Measurements from ENCODE around the gene FSTL3. TPM values are rescaled to one million over a fixed set of nuclear protein-coding genes. Genes with fewer than 3 reads are reported as not detected.

Gene FSTL3
- total and polyA plus RNA-seq, 3 donors from 2014 or later: 98.6 to 397 (median 343) TPM

DNA sequence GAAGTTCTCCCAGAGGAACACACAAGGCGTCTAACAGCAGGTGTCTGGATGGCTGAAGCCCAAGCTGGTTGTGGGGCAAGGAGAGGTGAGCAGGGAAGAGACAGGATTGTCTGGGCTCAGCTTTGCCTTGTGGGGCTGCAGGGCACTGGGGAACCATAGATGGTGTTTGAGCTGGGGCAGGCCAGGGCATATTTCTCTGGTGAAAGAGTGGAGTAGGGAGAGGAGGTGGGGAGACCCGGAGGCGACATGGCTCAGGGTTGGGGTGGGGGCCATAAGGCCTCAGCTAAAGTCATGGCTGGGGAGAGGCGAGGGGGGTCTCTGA lies 27.1 kb downstream of the FSTL3 start:
- H3K4me3 ChIP-seq: no peak overlapping the region
- no peaks in the 10 kb centered on the region for H3K36me3 ChIP-seq (ENCODE audit: low read depth, missing control alignments)
- TF ChIP-seq POLR2A (IDR thresholded peaks at IDR 0.05): no peak
- TF ChIP-seq, protein P1, sequence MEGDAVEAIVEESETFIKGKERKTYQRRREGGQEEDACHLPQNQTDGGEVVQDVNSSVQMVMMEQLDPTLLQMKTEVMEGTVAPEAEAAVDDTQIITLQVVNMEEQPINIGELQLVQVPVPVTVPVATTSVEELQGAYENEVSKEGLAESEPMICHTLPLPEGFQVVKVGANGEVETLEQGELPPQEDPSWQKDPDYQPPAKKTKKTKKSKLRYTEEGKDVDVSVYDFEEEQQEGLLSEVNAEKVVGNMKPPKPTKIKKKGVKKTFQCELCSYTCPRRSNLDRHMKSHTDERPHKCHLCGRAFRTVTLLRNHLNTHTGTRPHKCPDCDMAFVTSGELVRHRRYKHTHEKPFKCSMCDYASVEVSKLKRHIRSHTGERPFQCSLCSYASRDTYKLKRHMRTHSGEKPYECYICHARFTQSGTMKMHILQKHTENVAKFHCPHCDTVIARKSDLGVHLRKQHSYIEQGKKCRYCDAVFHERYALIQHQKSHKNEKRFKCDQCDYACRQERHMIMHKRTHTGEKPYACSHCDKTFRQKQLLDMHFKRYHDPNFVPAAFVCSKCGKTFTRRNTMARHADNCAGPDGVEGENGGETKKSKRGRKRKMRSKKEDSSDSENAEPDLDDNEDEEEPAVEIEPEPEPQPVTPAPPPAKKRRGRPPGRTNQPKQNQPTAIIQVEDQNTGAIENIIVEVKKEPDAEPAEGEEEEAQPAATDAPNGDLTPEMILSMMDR (IDR thresholded peaks at IDR 0.05): no peak
- WGBS, 2 donors: 53 to 57% methylated on average over 4 of the region's 4 CpGs
- no peak for DNase-seq
- no peaks in the 10 kb centered on the region for H3K9me3 ChIP-seq
- H3K27ac ChIP-seq: no peak overlapping the region
- H3K27me3 ChIP-seq: no peaks in the 10 kb centered on the region
- intact Hi-C loops (cut with DNase I; ENCODE audit: low total_unique reads): no loop called here
- peaks cover 8% of the 10 kb centered on the region for H3K4me1 ChIP-seq

DNA sequence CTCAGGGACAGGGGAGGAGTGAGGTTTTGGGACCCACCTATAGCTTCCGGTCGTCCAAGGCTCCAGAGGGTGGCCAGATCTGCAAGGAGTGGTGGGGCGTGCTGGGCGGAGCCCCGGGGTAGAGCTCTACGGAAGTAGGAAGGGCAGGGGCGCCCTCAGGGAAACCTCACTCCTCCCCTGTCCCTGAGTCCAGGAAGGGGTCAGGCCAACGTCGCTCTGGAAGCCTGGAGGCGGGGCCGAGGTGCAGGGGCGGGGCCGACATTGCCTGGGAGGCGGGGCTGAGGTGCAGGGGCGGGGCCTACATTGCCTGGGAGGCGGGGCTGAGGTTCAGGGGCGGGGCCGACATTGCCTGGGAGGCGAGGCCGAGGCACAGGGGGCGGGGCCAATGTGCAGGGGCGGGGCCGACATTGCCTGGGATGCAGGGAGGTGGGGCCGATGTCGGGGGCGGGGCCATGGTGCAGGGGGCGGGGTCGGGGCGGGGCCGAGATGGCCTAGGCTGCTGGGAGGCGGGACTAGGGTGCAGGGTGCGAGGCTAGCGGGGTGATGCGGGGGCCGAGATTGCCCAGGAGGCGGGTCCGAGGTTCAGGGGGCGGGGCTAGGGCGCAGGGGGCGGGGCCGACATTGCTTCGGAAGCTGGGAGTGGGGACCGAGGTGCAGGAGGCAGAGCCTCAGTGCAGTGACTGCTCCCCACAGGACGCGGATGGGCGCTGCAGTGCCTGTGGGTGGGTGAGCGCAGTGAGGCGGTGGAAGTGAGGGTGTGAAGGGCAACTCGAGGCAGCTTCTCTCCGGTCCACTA lies 27.7 kb downstream of the FSTL3 start:
- Histone ChIP-seq H3K36me3 (ENCODE audit: low read depth, missing control alignments) (no peaks in the 10 kb centered on the region), H3K27me3 (no peaks in the 10 kb centered on the region), H3K4me1 (peaks cover 11% of the 10 kb centered on the region), H3K27ac (no peak overlapping the region), H3K4me3 (no peak overlapping the region), H3K9me3 (no peaks in the 10 kb centered on the region)
- peak; percentile 84 for DNase-seq
- TF ChIP-seq, protein P1 (IDR thresholded peaks at IDR 0.05): no peak
- intact Hi-C loops (cut with DNase I; ENCODE audit: low total_unique reads): no loop called here
- WGBS, 2 donors: 6 to 10% methylated on average over 11 to 43 of the region's 50 CpGs

DNA sequence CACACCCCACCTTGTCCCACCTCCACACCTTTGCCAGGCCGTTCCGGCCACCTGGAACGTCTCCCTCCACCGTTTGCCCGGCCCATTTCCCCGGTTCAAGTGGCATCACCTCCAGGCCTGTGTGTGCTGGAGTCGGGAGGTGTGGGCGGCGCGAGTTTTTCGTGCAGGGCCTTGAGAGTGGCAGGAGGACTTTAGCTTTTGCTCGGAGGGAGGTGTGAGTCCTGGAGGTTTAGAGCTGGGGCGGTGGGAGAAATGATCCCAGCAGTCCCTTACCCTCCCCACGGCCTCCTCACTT lies 28.2 kb downstream of the FSTL3 start:
- Histone ChIP-seq H3K27me3 (no peaks in the 10 kb centered on the region), H3K9me3 (no peaks in the 10 kb centered on the region), H3K27ac (no peak overlapping the region), H3K4me1 (peaks cover 11% of the 10 kb centered on the region), H3K36me3 (ENCODE audit: low read depth, missing control alignments) (no peaks in the 10 kb centered on the region), H3K4me3 (no peak overlapping the region)
- WGBS, 2 donors: 36 to 51% methylated on average over 6 to 13 of the region's 14 CpGs
- intact Hi-C loops (cut with DNase I; ENCODE audit: low total_unique reads): no loop called here
- no peak for TF ChIP-seq POLR2A (IDR thresholded peaks at IDR 0.05)
- TF ChIP-seq, protein P1 (IDR thresholded peaks at IDR 0.05): no peak
- DNase-seq: no peak

DNA sequence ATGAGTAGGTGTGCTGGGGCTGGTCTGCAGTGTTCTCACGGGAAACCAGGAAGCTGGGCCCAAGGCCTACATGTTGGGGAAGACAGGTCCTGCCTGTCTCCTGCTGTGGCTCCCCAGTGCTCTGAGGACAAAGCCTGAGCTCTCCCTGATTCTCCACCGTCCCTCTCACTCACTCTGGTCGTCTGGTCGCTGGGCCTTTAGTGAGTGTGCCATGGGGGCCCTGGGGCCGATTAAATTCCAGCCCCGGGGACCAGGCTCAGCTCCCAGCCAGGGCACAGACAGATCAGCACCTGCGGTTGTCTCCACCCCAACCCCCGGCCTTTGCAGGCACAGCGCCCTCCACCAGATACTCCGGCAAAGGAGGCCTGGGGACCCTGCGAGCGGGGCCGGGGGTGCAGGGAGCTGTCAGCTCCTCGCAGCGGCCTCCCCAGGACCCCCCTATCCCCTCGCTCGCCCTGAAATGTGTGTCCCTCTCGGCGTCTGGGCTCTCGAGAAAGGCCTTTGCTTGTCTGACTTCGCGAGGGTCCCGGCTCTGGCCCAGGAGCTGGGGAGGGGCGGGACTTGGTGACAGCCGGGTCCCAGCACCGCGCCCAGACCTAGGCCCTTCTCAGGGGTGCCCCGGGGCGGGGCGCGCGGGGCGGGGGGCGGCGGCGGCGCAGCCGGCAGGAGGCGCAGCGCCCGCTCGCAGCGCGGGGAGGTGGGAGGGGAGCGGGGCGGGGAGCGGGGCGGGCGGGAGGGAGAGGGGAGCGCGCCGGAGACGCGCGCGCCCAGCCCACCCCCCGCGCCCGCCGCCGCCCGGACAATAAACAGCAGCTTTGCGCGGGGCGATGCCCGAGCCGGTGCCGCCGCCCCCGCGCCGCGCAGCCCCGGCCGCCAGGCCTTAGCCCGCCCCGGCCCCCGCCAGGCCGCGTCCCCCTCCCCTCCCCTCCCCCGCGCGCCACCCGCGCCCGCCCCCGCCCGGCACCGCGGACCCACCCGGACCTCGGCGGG lies 32.3 kb downstream of the FSTL3 start, which contains the start of gene PALM:
Gene PALM, plus strand, starts transcription at position 782 of the 990 bp plus-strand sequence. CDS start 212 bp downstream, outside the sequence.
- H3K27me3 ChIP-seq: no peaks in the 10 kb centered on the region
- WGBS, 2 donors: 4 to 16% methylated on average over 6 to 72 of the region's 93 CpGs
- DNase-seq: no peak
- peak within 1 kb of the TSS; percentile 82 to 89 for H3K27ac ChIP-seq
- peaks cover 20% of the 10 kb centered on the region for H3K4me1 ChIP-seq
- H3K4me3 ChIP-seq: peak within 1 kb of the TSS; percentile 65 to 77
- no peak for TF ChIP-seq POLR2A (IDR thresholded peaks at IDR 0.05)
- TF ChIP-seq, protein P1 (IDR thresholded peaks at IDR 0.05): peak in 1 of 3 experiments; percentile 24
- intact Hi-C loops (cut with DNase I; ENCODE audit: low total_unique reads): no loop called here
- H3K9me3 ChIP-seq: no peaks in the 10 kb centered on the region
- no peaks in the 10 kb centered on the region for H3K36me3 ChIP-seq (ENCODE audit: low read depth, missing control alignments)

Measured in testis (tissue), 3 donors.